ENCODE data around the gene HCAR1.
"Not testable (repeated sequence)": the region's sequence is repeated elsewhere in the genome, so short reads cannot be mapped to it uniquely, and the experiment has no call there.

Gene HCAR1, protein sequence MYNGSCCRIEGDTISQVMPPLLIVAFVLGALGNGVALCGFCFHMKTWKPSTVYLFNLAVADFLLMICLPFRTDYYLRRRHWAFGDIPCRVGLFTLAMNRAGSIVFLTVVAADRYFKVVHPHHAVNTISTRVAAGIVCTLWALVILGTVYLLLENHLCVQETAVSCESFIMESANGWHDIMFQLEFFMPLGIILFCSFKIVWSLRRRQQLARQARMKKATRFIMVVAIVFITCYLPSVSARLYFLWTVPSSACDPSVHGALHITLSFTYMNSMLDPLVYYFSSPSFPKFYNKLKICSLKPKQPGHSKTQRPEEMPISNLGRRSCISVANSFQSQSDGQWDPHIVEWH

GRCh38 chr12:122730215-122731014, at the start of gene HCAR1:
HCAR1 (minus strand) TSS chr12:122730844; CDS start chr12:122730339, 505 bp downstream.
- peak; percentile 40 to 49 for DNase-seq

DNA sequence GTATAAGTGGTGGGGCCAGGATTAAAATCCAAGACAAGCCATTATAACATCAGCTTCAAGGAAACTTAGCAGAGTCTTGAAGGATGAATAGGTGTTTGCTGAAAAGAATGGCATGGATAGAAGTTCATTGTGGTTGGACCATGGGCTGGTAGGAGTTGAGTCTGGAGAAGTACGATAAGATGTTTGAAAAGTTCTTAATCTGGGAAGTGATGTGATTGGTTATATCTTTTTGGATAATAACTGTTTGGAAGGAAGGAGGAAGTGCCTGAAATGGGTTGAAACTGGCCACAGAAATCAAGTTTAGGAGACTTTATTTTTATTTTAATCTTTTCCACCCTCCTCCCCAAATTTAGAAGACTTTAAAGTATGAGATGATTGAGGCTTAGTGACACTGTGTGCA, 26.9 kb upstream of the HCAR1 start:
- no peak for DNase-seq

DNA sequence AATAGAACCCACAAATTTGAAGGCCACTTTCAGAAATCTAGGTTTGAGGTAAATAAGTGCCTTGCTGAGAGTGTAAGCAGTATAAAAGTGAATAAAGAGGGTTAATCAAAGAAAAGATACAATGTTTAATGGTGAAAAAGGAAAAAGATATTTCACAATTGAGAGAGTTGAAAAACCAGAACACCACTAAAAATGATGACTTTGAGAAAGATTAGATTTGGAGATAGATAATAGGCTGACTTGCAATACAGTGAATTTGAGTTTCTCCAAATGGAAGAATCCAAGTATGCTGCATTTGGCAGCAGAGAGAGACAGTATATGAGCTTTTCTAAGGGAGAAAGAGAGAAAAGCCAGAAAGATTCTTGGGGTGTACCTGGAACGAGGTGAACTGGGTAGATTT, 24.1 kb upstream of the HCAR1 start:
- DNase-seq = no peak

DNA sequence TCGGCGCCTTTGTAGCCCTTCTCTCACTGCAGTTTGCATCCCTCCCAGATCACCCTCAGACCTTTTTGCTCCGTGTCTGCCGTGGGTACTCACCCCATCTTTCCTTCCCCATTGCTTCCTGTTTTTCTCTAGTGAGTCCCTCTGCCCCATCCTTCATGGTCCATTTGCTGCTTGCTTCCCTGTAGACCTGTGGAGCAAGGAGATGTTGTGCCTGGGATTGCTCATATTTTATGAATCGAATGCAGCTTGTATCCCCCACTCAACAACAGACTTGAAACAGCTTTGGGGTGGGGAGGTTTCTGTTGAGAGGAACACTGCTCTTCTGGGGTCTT, 22.6 kb upstream of the HCAR1 start:
- no peak for DNase-seq

GRCh38 chr12:122752464-122753318, 22.0 kb upstream of the HCAR1 start, which contains the start of gene DENR:
DENR (plus strand) TSS chr12:122752824; CDS start chr12:122753702, 878 bp downstream.
- DNase-seq = peak; percentile 99

DNA sequence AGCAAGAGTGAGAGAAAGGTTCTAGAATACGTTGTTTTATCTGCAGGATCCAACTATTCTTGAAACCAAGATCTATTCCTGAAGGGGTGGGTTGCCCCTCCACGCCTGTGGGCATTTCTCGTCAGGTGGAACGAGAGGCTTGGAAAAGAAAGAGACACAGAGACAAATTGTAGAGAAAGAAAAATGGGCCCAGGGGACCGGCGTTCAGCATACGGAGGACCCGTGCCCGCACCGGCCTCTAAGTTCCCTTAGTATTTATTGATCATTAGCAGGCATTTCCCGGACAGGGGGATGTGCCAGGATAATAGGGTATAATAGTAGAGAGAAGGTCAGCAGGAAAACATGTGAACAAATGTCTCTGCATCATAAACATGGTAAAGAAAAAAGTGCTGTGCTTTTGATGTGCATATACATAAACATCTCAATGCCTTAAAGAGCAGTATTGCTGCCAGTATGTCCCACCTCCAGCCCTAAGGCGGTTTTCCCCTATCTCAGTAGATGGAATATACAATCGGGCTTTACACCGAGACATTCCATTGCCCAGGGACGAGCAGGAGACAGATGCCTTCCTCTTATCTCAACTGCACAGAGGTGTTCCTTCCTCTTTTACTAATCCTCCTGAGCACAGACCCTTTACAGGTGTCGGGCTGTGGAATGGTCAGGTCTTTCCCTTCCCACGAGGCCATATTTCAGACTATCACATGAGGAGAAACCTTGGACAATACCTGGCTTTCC, 20.3 kb upstream of the HCAR1 start:
- DNase-seq = not testable (repeated sequence)

DNA sequence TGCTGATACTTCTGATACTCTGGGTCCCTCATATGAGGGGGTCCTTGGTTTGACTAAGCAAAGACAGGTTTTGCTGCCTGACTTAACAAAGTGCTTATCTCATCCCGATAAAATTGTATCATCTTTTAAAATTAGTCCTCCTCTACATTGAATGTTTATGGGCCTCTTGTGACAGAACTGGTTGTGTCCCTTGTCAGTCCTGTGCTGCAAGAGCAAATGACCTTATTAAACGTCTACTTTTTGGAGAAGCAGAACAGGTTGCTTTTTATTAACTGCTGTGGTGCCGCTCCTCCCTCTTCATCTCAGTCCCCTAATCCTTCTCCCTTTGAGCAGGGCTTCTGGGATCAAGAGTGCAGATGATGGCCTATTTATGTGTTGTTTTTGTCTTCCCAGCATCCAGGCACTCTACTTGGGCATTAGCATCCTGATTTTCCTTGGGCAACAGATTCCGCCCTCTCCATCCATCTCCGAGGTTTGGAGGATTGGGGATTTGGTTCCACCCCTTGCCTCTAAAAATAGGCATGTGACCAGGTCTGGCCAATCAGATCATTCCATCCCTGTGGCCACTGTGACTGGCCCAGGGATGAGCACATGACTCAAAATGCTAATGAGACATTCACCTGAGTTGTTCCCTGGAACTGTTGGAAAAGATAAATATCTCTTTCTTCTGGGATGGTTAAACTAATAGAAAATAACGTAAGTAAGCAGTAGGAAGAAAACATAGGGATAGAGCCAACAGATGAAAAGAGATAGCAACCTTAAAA, 19.1 kb upstream of the HCAR1 start:
- DNase-seq = no peak

DNA sequence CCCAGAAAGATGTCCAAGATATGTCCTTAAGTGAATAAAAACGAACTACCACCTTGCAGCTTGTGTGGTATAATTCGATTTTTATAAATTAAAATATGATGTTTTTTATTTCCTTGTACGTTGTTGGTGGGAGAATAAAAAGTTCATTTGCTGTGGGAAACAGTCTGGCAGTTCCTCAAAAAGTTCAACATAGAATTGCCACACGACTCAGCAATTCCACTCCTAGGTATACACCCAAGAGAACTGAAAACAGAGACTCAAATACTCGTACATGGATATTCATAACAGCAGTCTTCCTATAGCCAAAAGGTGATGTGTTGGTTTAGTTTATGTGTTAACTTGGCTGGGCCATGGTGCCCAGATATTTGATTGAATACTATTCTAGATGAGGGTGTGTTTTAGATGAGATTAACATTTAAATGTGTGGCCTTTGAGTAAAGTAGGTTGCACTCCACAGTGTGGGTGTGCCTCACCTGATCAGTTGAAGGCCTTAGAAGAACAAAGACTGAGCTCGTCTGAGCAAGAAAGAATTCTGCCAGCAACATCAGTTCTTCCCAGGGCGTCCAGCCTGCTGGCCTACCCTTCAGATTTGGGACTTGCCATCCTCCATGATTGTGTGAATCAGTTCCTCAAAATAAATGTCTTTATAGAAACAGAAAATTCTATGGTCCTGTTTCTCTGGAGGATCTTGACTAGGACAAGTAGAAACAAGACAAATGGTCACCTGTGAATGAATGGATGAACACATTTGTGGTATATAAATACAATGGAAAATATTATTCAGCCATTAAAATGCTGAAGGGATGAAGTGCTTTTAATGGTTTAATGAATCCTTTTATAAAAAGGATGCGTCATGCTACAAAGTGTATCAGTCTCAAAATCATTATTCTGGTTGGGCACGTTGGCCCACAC, 16.8 kb upstream of the HCAR1 start:
- no peak for DNase-seq

GRCh38 chr12:122743895-122744525, 13.4 kb upstream of the HCAR1 start:
- no peak for DNase-seq

DNA sequence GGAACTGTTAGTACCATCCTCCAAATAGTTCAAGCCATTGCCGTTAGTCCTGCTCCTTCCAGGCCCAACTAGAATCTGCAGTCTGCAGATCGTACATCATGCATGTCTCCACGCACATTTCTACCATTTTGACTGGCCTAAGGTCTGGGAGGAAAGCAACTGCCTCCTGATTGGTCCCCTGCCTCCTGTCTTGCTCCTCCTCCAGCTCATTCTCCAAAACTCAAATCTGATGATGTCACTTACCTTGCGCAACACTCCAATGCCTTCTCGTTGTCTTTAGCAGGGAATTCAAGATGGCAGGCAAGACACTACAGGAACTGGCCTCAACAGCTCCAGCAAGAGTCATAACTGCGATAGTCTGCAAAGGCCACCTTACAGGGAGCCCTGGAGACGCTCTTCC, 9.7 kb upstream of the HCAR1 start:
- DNase-seq = no peak

DNA sequence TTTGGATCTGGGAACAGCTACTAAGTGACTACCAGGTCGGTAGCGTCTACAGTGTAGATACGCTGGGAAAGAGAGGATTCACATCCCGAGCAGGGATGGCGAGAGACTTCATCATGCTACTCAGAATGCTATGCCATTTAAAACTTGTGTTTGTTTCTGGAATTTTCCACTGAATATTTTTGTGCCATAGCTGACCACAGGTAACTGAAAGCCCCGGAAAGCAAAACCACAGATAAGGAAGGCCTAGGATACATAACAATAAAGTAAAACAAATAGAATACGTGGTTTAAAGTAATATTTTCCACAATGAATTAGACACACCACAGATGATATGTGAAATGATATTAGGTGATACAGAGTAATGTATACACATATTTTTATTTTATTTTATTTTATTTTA, 7.9 kb upstream of the HCAR1 start:
- no peak for DNase-seq

DNA sequence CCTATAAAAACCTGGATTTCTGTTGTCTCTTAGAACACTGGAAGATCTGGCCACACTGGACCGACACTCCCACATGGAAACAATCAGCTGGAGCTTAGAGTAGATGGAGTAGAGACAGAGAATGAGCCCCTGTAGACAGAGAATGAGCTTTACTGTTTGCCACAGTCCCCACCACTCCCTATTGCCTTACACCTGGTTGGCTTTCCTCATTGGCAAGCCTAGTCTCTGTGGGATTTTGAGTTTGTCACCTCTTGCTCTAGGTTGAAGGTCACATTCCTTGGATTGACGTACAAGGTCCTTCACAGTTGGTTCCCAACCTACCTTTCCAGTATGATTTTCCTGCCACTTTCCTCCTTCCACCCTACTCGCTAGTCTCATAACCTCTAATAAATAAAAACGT, 2.0 kb upstream of the HCAR1 start:
- DNase-seq = no peak

- peak in 1 of 2 donors; percentile 52 for DNase-seq
Measured at GRCh38 chr12:122732170-122732569, 1.5 kb upstream of the HCAR1 start.

- no peak for DNase-seq
Measured at GRCh38 chr12:122729583-122730214, 945 bp downstream of the HCAR1 start.

DNA sequence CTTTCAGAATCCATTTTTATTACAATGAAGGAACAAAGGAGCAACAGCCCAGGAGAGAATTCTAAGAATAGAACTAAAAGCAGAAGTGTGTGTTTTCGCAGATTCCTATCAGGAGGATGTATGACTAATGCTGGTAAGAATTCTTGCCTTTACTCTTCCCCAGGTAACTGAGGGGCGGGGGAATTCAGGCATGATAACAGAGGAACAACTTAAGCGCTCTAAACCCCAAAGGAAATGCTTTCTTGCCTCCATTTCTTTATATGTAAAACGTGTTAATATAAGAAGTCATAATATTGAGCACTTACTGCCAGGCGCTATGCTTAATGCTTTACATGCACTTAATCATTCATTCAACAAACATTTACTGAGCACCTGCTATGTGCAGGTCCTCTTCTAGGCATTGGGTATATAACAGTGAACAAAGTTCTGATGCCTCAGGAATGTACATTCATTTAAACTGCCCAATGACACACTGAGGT, 4.5 kb downstream of the HCAR1 start:
- DNase-seq = peak; percentile 46 to 50

DNA sequence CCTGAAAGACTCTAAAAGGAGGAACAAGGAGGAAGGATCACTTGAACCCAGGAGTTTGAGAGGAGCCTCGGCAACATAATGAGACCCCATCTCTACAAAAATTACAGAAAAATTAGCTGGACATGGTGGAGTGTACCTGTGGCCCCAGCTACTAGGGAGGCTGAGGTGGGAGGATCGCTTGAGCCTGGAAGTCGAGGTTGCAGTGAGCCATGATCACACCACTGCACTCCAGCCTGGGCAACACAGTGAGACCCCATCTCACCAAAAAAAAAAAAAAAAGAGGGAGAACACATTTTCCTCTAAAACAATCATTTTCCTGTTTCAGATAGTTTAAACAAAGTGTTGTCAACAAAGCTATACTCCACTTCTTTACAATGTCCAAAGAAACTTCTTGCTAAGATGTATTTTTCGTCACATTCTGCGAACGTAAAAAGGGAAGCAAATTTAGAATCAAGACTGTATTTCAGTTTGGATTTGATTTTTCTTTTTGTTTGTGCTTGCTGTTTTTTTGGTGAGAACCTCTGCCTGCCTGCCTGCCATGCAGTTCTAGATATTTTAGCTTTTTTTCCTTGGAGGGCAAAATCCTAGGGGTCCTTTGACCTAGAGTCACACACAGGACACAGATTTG, 5.1 kb downstream of the HCAR1 start:
- no peak for DNase-seq

DNA sequence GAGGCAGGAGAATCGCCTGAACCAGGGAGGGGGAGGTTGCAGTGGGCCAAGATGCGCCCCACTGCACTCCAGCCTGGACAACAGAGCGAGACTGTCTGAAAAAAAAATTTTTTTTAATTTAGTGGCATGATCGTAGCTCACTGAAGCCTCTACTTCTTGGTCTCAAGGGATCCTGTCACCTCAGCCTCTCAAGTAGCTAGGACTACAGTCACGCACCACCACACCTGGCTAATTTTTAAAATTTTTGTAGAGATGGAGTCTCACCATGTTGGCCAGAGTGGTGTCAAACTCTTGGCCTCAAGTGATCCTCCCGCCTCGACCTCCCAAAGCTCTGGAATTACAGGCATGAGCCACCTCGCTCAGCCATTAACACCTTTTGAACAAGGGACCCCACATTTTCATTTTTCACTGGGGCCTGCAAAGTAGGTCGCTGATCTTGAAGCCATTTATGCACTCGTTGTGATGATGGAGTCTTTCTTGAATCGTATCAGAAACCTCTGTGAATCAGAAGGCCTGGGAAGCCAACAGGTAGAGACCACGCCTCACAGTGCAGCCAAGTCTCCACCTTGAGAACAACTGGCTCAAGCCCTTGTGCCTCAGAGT, 5.9 kb downstream of the HCAR1 start:
- no peak for DNase-seq

- no peak for DNase-seq
Measured at GRCh38 chr12:122722387-122722786, 8.3 kb downstream of the HCAR1 start.

Data from activated CD4-positive, alpha-beta T cell treated with anti-CD3 and anti-CD28 coated beads for 4 hours (primary cell).